Gastrocnemius medialis (tissue), 4 donors: Measurements from ENCODE around the gene ALKBH7.
"Not testable (repeated sequence)": the region's sequence is repeated elsewhere in the genome, so short reads cannot be mapped to it uniquely, and the experiment has no call there.

Experiments
- CTCF ChIP-seq, 5 experiments: fragments of 450-650 bp in 3 of 5; fragments of 200-600 bp in 2 of 5; sonication (generic) in 2 of 5; IDR thresholded peaks in 4 of 5; conservative IDR thresholded peaks in 1 of 5; 1 replicate in 4 of 5; 2 replicates in 1 of 5; pipeline ENCODE4 v1.5.1; 2016 to 2019; ENCODE audit warnings: antibody characterized with exemption in 5 of 5, mild to moderate bottlenecking in 3 of 5, moderate library complexity in 3 of 5
- POLR2A ChIP-seq, 2 donors: fragments of 450-650 bp; IDR thresholded peaks; one replicate each; pipeline ENCODE4 v1.6.1; 2017; ENCODE audit warnings: antibody characterized with exemption in 2 of 2, mild to moderate bottlenecking in 2 of 2, moderate library complexity in 2 of 2

DNA sequence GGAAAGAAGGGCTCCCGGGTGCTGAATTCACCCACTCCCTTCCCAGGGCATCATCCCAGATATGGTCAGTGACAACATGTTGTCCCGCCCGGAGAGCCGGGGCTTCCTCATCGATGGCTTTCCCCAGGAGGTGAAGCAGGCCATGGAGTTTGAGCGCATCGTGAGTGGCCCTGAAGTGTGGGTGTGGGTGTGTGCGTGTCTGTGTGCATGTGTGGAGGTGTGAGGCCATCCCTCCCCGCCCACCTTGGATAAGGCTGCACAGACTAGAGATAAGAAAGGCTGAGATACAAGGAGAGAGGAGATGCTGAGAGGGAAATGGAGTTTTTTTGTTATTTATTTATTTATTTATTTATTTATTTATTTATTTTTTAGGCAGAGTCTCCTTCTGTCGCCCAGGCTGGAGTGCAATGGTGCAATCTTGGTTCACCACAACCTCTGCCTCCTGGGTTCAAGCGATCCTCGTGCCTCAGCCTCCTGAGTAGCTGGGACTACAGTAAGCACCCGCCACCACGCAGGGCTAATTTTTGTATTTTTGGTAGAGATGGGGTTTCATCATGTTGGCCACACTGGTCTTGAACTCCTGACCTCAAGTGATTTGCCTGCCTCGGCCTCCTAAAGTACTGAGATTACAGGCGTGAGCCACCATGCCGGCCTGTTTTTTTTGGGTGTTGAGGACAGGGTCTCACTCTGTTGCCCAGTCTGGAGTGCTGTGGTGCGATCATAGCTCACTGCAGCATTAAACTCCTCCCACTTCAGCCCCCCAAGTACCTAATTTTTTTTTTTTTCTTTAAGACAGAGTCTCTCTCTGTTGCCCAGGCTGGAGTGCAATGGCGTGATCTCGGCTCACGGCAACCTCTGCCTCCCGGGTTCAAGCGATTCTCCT lies 27.7 kb downstream of the ALKBH7 start:
- not testable (repeated sequence) for TF ChIP-seq POLR2A (IDR thresholded peaks at IDR 0.05); CTCF (IDR thresholded peaks at IDR 0.05 in 4 of 5, conservative IDR thresholded peaks at IDR 0.05 in 1 of 5)
